Hepatocyte (in vitro differentiated cells): ENCODE data around the gene UGT8. TPM values are rescaled to one million over a fixed set of nuclear protein-coding genes. Genes with fewer than 3 reads are reported as not detected.
"Not testable (repeated sequence)": the region's sequence is repeated elsewhere in the genome, so short reads cannot be mapped to it uniquely, and the experiment has no call there.

Experiments
- DNase-seq: peaks from one replicate; pipeline ENCODE4 v3.0.0-alpha.2; 2016; ENCODE audit warnings: low spot score
- H2AFZ ChIP-seq: fragments of 200-600 bp; sonication (generic); 2 replicates; pipeline ENCODE4 v1.6.0; 2016; ENCODE audit warnings: antibody characterized with exemption, mild to moderate bottlenecking
- H3K27ac ChIP-seq: fragments of 200-600 bp; sonication (generic); 2 replicates; pipeline ENCODE4 v1.5.1; 2016; ENCODE audit warnings: mild to moderate bottlenecking
- H3K27me3 ChIP-seq: fragments of 200-600 bp; sonication (generic); 2 replicates; pipeline ENCODE4 v1.6.1; 2016
- H3K36me3 ChIP-seq: fragments of 200-600 bp; sonication (generic); replicated peaks from 2 replicates; pipeline ENCODE4 v1.5.1; 2016; ENCODE audit warnings: low read depth; ENCODE audit not compliant: insufficient read depth
- H3K4me1 ChIP-seq: fragments of 200-600 bp; sonication (generic); 2 replicates; pipeline ENCODE4 v1.5.1; 2016; ENCODE audit warnings: mild to moderate bottlenecking, moderate library complexity; ENCODE audit not compliant: insufficient read depth
- H3K4me2 ChIP-seq: fragments of 200-600 bp; sonication (generic); 2 replicates; pipeline ENCODE4 v1.6.0; 2016
- H3K4me3 ChIP-seq: fragments of 200-600 bp; sonication (generic); 2 replicates; pipeline ENCODE4 v1.5.1; 2016; ENCODE audit warnings: mild to moderate bottlenecking
- H3K79me2 ChIP-seq: fragments of 200-600 bp; sonication (generic); 2 replicates; pipeline ENCODE4 v1.6.0; 2017; ENCODE audit warnings: mild to moderate bottlenecking
- H3K9me2 ChIP-seq: fragments of 200-600 bp; sonication (generic); replicated peaks from 2 replicates; pipeline ENCODE4 v1.6.0; 2017; ENCODE audit warnings: mild to moderate bottlenecking; ENCODE audit not compliant: insufficient read depth
- H3K9me3 ChIP-seq: fragments of 200-600 bp; sonication (generic); 2 replicates; pipeline ENCODE4 v1.5.1; 2016; ENCODE audit warnings: low read depth, mild to moderate bottlenecking
- H4K20me1 ChIP-seq: fragments of 200-600 bp; sonication (generic); 2 replicates; pipeline ENCODE4 v1.6.0; 2016; ENCODE audit warnings: mild to moderate bottlenecking; ENCODE audit not compliant: insufficient read depth, poor library complexity, severe bottlenecking
- EZH2 ChIP-seq: fragments of 200-600 bp; sonication (generic); IDR thresholded peaks from 2 replicates; pipeline ENCODE4 v1.6.1; 2016; ENCODE audit warnings: antibody characterized with exemption, mild to moderate bottlenecking, borderline replicate concordance
- EZH2phosphoT487 ChIP-seq: fragments of 200-600 bp; sonication (generic); IDR thresholded peaks from one replicate; pipeline ENCODE4 v1.6.1; 2018; ENCODE audit warnings: antibody characterized with exemption, mild to moderate bottlenecking, low read depth, moderate library complexity; ENCODE audit not compliant: unreplicated experiment, severe bottlenecking
- WGBS: methylation state at CpG from one replicate; pipeline ENCODE4 v1.1.6; 2016; ENCODE audit warnings: low lambda C conversion rate; ENCODE audit errors: missing lambda C conversion rate; 5-methylcytosine and 5-hydroxymethylcytosine counted together
- polyA plus RNA-seq: library from polyadenylated mRNA; unstranded; fragments of >200 nt; fragmentation: Nextera tagmentation; extraction: Ambion mirVana; gene quantifications from 2 replicates; pipeline ENCODE4 v1.2.1, GENCODE V29; 2016
- total RNA-seq: library from RNA; depleted of rRNA; stranded (reverse); fragments of >200 nt; gene quantifications from 2 replicates; pipeline ENCODE4 v1.2.3, GENCODE V29; 2014
- TF ChIP-seq, protein P1 (sequence below): fragments of 200-600 bp; sonication (generic); IDR thresholded peaks from 2 replicates; pipeline ENCODE4 v1.5.1; 2016; ENCODE audit warnings: antibody characterized with exemption, mild to moderate bottlenecking; ENCODE audit not compliant: poor library complexity

The UGT8 gene
- total and polyA plus RNA-seq, 2 experiments from 2014 or later: 17.0 to 47.2 TPM

DNA sequence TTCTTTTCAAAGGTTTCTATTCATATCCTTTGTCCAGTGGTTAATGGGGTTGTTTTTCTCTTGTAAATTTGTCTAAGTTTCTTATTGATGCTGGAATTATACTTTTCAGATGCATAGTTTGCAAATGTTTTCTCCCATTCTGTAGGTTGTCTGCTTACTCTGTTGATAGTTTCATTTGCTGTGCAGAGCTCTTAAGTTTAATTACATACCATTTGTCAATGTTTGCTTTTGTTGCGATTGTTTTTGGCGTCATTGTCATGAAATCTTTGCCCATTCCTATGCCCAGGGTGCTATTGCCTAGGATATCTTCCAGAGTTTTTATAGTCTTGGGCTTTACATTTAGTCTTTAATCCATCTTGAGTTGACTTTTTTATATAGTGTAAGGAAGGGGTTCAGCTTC is 21.2 kb upstream of the UGT8 start:
- Histone ChIP-seq H3K27ac (no peak overlapping the region), H2AFZ (no peak overlapping the region)

GRCh38 chr4:114582621-114583020 is 16.0 kb upstream of the UGT8 start:
- Histone ChIP-seq H3K4me2 (no peak overlapping the region), H3K9me2 (no peaks in the 10 kb centered on the region), H3K4me3 (no peak overlapping the region), H3K4me1 (peaks cover 6% of the 10 kb centered on the region), H2AFZ (no peak overlapping the region), H4K20me1 (no peaks in the 10 kb centered on the region), H3K9me3 (peaks cover 13% of the 10 kb centered on the region), H3K79me2 (no peaks in the 10 kb centered on the region), H3K27me3 (no peaks in the 10 kb centered on the region), H3K27ac (peak overlapping the region; percentile 56), H3K36me3 (no peaks in the 10 kb centered on the region)
- 67% methylated on average over 1 of the region's 1 CpG for WGBS
- no peak for DNase-seq
- TF ChIP-seq EZH2phosphoT487 (no peak), EZH2 (no peak)
- TF ChIP-seq, protein P1, sequence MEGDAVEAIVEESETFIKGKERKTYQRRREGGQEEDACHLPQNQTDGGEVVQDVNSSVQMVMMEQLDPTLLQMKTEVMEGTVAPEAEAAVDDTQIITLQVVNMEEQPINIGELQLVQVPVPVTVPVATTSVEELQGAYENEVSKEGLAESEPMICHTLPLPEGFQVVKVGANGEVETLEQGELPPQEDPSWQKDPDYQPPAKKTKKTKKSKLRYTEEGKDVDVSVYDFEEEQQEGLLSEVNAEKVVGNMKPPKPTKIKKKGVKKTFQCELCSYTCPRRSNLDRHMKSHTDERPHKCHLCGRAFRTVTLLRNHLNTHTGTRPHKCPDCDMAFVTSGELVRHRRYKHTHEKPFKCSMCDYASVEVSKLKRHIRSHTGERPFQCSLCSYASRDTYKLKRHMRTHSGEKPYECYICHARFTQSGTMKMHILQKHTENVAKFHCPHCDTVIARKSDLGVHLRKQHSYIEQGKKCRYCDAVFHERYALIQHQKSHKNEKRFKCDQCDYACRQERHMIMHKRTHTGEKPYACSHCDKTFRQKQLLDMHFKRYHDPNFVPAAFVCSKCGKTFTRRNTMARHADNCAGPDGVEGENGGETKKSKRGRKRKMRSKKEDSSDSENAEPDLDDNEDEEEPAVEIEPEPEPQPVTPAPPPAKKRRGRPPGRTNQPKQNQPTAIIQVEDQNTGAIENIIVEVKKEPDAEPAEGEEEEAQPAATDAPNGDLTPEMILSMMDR: no peak

More for the DNA sequence above, 21.2 kb upstream of the UGT8 start:
- H4K20me1 ChIP-seq: no peaks in the 10 kb centered on the region
- no peaks in the 10 kb centered on the region for H3K9me2 ChIP-seq
- no peaks in the 10 kb centered on the region for H3K79me2 ChIP-seq
- no peaks in the 10 kb centered on the region for H3K4me1 ChIP-seq
- no peaks in the 10 kb centered on the region for H3K36me3 ChIP-seq
- no peak for DNase-seq
- TF ChIP-seq EZH2phosphoT487 (no peak), EZH2 (no peak)
- TF ChIP-seq, protein P1: no peak
- no peaks in the 10 kb centered on the region for H3K27me3 ChIP-seq
- H3K4me2 ChIP-seq: no peak overlapping the region
- peaks cover 13% of the 10 kb centered on the region for H3K9me3 ChIP-seq
- H3K4me3 ChIP-seq: no peak overlapping the region
- 86% methylated on average over 2 of the region's 2 CpGs for WGBS

- DNase-seq: no peak
- Histone ChIP-seq H3K27ac (no peak overlapping the region), H3K9me3 (no peaks in the 10 kb centered on the region), H3K9me2 (no peaks in the 10 kb centered on the region), H3K4me2 (no peak overlapping the region), H2AFZ (no peak overlapping the region), H4K20me1 (no peaks in the 10 kb centered on the region), H3K79me2 (no peaks in the 10 kb centered on the region), H3K4me1 (peaks cover 1% of the 10 kb centered on the region), H3K27me3 (no peaks in the 10 kb centered on the region), H3K36me3 (no peaks in the 10 kb centered on the region), H3K4me3 (no peak overlapping the region)
- 57% methylated on average over 6 of the region's 6 CpGs for WGBS
- TF ChIP-seq EZH2 (no peak), EZH2phosphoT487 (no peak)
- TF ChIP-seq, protein P1: no peak
These were observed 10.3 kb upstream of the UGT8 start for GRCh38 chr4:114588305-114588704.

GRCh38 chr4:114590360-114590759 is 8.2 kb upstream of the UGT8 start:
- H3K27ac ChIP-seq, H3K4me1 ChIP-seq, H3K9me2 ChIP-seq, H3K4me3 ChIP-seq, H4K20me1 ChIP-seq, H3K79me2 ChIP-seq, DNase-seq, H3K36me3 ChIP-seq, H3K4me2 ChIP-seq, H2AFZ ChIP-seq, H3K27me3 ChIP-seq, H3K9me3 ChIP-seq: not testable (repeated sequence)
- WGBS: 95% methylated on average over 1 of the region's 1 CpG
